Stimulated activated CD4-positive, alpha-beta T cell treated with anti-CD3 and anti-CD28 coated beads, Interleukin-12 subunit alpha, Interleukin-12 subunit beta, amount 100 ng/mL, for 24 hours (primary cell): ENCODE measurements around the gene UCP3.
"Not testable (repeated sequence)": the region's sequence is repeated elsewhere in the genome, so short reads cannot be mapped to it uniquely, and the experiment has no call there.

Experiments
- DNase-seq, 2 experiments: peaks; one replicate each; pipeline ENCODE4 v3.0.0-alpha.2; 2020; ENCODE audit warnings: low read depth in 2 of 2

The UCP3 gene

DNA sequence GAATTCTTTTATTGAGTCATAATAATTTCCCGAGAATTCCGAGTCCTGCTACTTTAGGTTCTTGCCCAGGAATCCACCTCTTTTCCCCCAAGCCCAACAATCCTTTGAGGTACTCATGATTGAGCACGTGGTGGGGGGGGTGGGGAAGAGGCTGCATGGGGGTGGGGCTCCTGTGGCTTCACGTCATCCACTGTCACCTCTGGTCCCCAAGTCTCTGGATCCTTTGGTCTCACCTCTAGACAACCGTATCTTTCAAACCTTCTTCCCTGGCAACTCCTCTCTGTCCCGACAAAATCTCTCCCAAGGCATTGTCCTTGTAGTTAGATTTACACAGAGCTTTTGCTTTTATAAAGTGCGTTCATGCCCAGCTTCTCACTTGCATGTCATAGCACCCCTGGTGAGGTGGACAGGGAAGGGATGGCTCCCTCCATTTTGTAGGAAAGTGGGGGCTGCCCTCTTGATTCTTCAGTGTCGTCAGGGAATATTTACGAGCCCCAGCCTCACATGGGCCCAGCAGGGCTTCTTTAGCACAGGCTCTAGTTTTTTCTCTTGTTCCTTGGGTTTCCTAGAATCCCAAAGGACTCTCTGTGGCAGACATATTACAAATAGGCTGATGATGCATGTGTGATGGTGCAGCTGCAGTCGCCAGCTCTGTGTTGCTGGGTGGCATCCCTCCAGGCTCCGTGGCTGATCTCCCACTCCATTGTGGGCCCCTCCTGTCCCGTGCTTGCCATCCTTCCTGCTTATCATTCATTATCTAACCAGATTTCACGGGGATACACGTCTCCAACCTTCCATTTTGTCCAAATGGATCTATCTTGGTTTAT, 8.4 kb downstream of the UCP3 start:
- DNase-seq = no peak

- no peak for DNase-seq
Observed at GRCh38 chr11:73999581-74000306, 9.1 kb downstream of the UCP3 start.

DNA sequence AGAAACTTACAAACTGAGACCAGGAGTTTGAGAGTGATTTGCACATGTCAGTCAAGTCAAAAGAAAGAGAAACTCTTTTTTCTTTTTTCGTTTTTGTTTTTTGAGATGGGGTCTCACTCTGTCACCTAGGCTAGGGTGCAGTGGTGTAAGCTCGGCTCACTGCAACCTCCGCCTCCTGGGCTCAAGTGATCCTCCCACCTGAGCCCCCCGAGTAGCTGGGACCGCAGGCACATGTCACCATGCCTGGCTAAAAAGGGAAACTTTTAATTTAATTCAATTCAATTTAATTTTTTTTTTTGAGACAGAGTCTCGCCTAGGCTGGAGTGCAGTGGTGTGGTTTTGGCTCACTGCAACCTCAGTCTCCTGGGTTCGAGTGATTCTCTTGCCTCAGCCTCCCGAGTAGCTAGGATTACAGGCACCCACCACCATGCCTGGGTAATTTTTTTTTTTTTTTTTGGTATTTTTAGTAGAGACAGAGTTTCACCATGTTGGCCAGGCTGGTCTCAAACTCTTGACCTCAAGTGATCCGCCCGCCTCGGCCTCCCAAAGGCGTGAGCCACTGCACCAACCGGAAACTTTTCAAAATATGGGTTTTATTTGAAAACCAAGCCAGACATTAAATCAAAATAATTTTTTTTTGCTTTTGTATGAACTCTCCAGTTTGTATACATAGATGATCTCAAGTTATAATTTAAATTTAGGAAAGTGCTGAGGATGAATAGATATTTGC, 9.9 kb downstream of the UCP3 start:
- DNase-seq = no peak

DNA sequence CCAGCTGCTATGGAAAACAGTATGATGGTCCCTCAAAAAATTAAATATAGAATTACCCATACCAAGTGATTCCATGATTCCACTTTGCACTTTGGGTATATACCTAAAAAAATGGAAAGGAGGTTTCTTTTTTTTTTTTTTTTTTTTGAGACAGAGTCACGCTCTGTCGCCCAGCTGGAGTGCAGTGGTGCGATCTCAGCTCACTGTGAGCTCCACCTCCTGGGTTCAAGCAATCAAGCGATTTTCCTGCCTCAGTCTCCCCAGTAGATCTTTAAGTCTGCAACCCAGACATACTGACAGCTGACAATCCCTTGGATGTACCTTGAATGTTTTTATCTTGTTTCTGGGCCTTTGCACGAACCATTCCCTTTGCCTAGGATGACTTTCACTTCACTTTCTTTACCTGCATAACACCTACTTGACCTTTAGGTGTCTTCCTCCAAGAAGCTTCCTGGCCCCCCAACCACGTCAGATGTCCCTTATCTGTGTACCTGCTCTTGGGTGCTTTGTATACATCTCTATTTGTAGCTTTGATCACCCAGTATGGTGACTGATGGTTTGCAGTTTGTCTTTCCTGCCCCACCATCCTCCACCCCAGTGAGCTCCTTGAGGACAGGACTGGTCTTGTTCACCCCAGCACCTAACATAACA, 11.6 kb downstream of the UCP3 start:
- no peak for DNase-seq

- no peak for DNase-seq
Observed at GRCh38 chr11:73996161-73996747, 12.6 kb downstream of the UCP3 start.

DNA sequence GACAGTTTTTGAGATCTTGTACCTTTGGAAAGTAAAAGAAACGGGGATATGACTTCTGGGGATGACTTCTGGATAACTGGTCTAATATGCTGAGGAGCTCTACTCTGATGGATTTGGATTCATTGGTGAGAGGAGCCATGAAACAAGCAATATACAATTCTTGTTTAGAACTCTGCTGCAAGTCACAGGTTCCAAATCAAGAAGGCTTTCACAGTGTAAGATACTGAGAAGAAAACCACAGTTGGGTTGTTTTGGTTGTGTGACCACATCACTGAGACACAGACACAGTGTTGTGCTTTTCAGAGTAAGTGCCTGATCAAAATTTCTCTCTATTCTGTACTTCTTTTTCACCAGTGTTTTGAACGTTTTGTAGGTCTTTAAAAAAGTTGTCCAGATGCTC, 13.2 kb downstream of the UCP3 start:
- DNase-seq = no peak

GRCh38 chr11:73995247-73995646, 13.6 kb downstream of the UCP3 start:
- no peak for DNase-seq

DNA sequence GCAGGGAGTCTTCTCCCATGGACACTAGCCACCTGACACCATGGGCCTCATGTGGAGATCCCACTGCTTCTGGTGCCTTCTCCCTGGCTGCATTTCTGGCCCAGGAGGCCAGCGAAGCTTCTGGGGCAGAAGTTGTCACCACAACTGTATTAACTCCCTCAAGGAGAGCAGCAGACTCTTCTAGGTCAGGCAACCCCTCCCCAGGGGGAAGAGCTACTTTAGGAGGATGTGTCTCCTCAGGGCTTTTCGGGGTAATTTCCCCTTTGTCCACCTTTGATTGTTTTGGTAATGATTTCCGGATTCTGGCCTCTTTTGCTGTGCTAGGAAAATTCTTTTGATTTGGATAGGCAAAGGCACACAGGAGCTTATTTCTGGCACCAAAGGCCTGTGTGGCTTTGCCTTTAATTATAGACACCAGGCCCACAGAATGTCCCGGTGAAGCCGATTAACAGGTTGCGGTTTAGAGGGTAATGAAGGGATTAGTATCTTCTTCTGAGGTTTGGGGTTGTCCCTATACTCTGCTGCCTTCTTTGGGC, 17.3 kb downstream of the UCP3 start:
- no peak for DNase-seq

DNA sequence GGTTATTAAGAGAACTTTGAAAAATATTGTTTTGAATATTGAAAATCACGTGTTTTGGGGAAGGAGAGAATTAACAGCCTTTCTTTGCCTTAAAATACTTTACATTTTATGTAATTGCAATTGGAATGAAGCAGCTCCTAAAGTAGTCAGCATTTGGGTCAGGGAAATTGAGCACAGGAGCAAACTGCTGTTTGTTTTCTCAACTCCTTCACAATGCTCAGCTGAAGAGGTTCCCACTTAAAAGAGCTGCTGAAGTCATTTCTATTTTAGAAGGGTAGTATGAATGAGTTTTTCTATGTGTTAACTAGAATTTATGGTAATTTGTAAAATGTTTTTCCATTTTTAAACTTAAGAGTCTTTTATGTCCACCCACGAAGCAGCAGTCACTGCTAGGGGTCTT, 18.2 kb downstream of the UCP3 start:
- DNase-seq = no peak

- DNase-seq = no peak
Observed at GRCh38 chr11:73989156-73989555, 19.7 kb downstream of the UCP3 start.

- DNase-seq = no peak
Observed at GRCh38 chr11:73988227-73988626, 20.7 kb downstream of the UCP3 start.

DNA sequence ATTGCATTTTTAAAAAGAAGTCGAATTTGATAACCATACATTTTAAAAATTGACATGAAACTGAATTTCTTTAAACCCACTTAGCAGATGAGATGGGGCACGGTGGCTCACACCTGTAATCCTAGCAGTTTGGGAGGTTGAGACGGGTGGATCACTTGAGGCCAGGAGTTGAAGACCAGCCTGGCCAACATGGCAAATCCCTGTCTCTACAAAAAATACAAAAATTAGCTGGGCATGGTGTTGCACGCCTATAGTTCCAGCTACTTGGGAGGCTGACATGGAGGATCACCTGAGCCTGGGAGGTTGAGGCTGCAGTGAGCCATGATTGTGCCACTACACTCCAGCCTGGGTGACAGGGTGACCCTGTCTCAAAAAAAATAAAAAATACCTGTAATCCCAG, 23.2 kb downstream of the UCP3 start:
- DNase-seq = not testable (repeated sequence)

DNA sequence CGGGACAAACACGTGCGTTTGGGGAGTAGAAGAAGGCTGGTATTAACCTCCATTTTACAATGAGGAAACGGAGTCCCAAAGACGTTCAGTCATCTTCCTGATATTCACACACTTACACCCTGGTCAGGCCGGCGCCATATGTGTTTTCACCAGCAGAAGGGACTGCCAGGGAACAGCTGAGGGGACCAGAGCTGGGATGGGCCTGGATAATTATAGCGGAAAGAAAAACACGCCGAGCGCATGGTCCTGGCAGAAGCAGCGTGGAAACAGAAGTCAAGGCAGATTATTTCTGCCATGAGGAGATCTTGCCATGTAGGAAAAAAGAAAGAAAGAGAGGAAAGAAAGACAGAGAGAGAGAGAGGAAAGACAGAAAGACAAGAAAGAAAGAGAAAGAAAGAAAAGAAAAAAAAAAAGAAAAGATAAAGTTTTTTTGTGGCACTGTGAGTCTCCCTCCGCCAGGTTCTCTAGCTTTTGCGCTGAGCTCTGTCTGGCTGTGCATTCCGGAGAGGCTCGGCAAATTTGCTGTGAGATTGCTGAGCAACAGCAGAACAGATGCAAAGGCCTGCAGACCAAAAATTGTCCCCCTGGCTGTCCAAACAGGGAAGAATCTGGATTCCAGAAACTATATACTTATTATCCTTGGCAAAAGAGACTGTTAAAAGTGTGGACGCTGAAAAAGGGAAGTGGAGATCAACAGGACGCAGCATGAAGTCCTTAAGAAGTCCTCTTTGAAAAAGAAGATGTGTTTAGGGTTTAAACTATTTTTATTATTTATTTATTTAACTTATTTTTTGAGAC, 24.9 kb downstream of the UCP3 start:
- DNase-seq = no peak

DNA sequence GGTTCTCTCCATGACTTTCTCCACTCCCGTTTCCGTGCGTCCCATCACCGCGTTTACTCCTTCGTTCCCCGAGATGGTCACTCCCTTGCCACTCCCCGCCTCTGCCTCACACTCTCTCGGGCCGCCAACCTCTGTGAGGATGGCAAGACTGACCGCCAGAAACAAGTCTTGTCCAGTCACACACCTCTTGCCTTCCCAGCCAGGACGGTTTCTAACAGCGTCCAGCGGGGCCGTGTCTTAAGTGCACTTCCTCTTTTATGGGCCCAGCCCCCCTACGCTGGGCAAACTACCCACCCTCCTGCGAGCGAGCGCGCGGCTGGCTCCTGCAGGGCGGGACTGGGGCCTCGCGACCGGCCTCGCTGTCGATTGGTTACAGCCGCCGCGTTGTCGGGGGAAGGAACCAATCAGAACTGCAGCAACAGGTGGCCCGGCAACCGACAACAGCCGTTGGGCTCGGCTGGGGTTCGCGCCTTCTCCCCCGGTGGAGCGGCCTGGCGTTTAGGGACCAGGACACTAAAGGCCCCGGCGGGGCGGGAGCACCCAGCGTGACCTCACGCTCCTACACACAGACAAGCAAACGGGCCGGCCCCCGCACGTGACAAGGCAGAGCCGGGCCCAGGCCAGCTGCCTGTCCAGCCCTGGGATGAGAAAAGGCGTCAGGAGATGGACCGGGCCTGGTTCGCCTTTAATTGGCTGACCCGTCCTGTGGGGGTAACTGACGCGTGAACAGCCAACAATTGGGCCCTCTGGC, 25.7 kb downstream of the UCP3 start:
- DNase-seq = peak; percentile 83 to 92

DNA sequence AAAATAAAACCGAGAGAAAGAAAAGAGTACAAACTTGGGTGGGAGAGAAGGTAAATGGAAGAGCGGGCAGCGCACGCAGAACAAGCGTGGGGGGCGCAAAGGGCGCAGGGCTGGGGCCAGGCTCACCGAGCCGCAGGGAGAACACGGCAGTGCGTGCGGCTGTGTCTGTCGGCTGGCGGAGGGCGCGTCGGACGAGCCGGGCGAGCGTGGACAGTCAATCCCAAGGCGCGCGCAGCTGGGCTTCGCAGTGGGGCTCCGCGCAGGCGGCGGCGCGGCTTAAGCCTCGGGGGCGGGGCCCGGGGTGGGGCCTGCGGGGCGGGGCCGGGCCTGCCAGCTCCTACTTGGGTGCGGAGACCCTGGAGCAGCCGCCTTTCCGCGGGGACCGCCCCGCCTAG, 26.3 kb downstream of the UCP3 start, which contains the start of gene UCP2:
UCP2 (minus strand) TSS at position 249 of the 395 bp plus-strand sequence. CDS start 4,465 bp downstream, outside the sequence.
- peak; percentile 66 to 85 for DNase-seq

DNA sequence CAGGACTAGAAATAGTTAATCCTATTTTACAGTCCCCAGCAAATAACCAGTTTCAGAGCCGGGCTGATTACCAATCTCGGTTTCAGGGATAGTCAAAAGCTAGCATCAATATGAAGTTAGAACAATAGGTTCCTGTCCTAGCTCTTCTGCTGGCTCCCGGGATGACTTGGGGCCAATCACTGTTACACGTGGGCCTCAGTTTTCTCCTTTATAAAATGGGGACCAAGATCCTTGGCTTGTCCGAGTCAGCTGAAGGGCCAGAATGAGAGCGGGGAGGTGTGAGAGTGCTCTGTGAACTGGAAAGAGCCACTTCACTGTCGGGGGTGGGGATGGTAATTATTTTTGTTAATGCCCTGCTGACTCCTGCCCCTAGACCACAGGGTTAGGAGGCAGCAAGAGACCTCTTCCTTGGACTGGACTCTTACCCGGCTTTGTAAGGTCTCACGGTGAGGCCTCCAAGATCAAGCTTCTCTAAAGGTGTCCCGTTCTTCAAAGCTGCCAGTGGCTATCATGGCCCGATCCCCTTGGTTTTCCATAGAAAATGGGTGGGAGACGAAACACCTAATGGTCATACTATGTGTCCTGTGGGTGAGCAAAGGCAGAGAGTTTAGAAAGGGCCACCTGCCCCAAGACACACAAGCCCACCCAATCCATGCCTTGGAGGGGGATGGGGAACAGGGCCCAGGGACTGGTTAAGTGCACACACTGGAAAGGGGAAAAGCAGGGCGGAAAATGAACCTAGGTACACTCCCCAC, 27.7 kb downstream of the UCP3 start:
- no peak for DNase-seq

GRCh38 chr11:73980001-73980961, 28.6 kb downstream of the UCP3 start:
- peak; percentile 40 to 49 for DNase-seq
